CD4-positive, alpha-beta T cell treated with Interleukin-4 for 4 hours (primary cell): ENCODE data around the gene PARP6.
"Not testable (repeated sequence)": the region's sequence is repeated elsewhere in the genome, so short reads cannot be mapped to it uniquely, and the experiment has no call there.

ENCODE experiments used
- DNase-seq: peaks from one replicate; pipeline ENCODE4 v3.0.0-alpha.2; 2020

Gene PARP6

GRCh38 chr15:72280751-72281150, 8.4 kb upstream of the PARP6 start:
- DNase-seq, result no peak

- DNase-seq, result no peak
Measured at GRCh38 chr15:72278737-72279136, 6.4 kb upstream of the PARP6 start.

GRCh38 chr15:72276326-72276700, 4.0 kb upstream of the PARP6 start:
- no peak for DNase-seq

GRCh38 chr15:72275635-72276325, 3.4 kb upstream of the PARP6 start:
- not testable (repeated sequence) for DNase-seq

GRCh38 chr15:72272997-72273352, 621 bp upstream of the PARP6 start:
- DNase-seq, result no peak

- no peak for DNase-seq
Measured at GRCh38 chr15:72271895-72272212, 500 bp downstream of the PARP6 start.

GRCh38 chr15:72271221-72271620, 1.1 kb downstream of the PARP6 start:
- DNase-seq, result no peak

- DNase-seq, result no peak
Measured at GRCh38 chr15:72269739-72270138, 2.6 kb downstream of the PARP6 start.

- DNase-seq, result no peak
Measured at GRCh38 chr15:72265031-72265430, 7.3 kb downstream of the PARP6 start.

GRCh38 chr15:72252663-72253299, 19.6 kb downstream of the PARP6 start:
- DNase-seq, result no peak

- DNase-seq, result no peak
Measured at GRCh38 chr15:72249142-72249810, 23.1 kb downstream of the PARP6 start.

GRCh38 chr15:72248514-72248913, 23.8 kb downstream of the PARP6 start:
- DNase-seq, result no peak

GRCh38 chr15:72242775-72243370, 29.5 kb downstream of the PARP6 start:
- no peak for DNase-seq

GRCh38 chr15:72239652-72240051, 32.7 kb downstream of the PARP6 start:
- no peak for DNase-seq

- no peak for DNase-seq
Measured at GRCh38 chr15:72238586-72238985, 33.8 kb downstream of the PARP6 start.

GRCh38 chr15:72237853-72238224, 34.5 kb downstream of the PARP6 start:
- no peak for DNase-seq

- DNase-seq, result peak; percentile 74
Measured at GRCh38 chr15:72237029-72237852, 35.1 kb downstream of the PARP6 start.

- DNase-seq, result no peak
Measured at GRCh38 chr15:72236381-72237003, 35.9 kb downstream of the PARP6 start.

GRCh38 chr15:72235298-72235697, 37.1 kb downstream of the PARP6 start:
- no peak for DNase-seq

GRCh38 chr15:72233769-72234168, 38.6 kb downstream of the PARP6 start:
- DNase-seq, result no peak

- DNase-seq, result peak; percentile 87
Measured at GRCh38 chr15:72231833-72232478, 40.4 kb downstream of the PARP6 start.
